ENCODE results near the gene TK2.
"Not testable (repeated sequence)": the region's sequence is repeated elsewhere in the genome, so short reads cannot be mapped to it uniquely, and the experiment has no call there.

The TK2 gene

DNA sequence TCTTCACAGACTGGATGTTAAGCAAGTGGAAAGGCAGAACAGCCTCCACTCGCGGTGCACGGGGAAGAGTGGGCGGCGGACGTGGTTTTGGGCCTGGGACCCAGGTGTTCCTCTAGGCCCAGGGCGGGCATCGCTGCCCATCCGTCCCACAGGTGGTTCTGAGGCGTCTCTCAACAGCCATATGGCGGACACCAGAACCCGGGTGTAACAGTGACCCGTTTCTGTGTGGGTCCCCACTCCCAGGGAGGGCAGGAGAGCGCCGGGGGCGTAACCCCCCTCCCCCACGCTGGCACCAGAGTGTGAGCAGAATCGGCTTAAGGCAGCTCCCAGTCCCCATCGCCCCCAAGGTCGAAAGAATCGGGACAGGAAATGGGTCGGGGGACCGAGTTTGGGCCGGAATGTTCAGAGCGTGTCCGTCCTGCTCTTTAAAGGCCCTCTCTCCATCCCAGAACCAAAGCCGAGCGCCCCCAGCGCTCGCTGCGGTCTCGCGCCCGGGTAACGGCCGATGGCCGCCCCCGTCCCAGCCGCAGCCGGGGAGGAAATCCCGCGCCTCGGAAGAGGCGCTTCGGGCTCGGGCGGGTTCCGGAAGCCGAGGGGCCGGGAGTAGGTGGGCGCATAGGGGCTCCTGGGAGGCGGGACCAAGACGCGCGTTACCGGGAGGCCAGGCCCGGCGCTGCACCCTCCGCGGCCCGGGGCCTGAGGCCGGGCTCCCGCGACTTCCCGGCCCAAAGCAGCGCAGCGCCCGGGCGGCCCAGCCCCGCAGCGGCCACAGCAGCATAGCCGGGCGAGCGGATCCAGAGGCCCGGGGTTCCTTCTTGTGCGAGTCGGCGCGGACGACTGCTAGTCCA lies at the start of gene TK2:
TK2 (minus strand) TSS at position 839 of the 848 bp plus-strand sequence; CDS start at position 778, 61 bp downstream.
- peak; percentile 45 for DNase-seq (ENCODE audit: low read depth)

- DNase-seq (ENCODE audit: low read depth) = no peak
Measured at GRCh38 chr16:66598111-66598510, 48.2 kb upstream of the TK2 start.

DNA sequence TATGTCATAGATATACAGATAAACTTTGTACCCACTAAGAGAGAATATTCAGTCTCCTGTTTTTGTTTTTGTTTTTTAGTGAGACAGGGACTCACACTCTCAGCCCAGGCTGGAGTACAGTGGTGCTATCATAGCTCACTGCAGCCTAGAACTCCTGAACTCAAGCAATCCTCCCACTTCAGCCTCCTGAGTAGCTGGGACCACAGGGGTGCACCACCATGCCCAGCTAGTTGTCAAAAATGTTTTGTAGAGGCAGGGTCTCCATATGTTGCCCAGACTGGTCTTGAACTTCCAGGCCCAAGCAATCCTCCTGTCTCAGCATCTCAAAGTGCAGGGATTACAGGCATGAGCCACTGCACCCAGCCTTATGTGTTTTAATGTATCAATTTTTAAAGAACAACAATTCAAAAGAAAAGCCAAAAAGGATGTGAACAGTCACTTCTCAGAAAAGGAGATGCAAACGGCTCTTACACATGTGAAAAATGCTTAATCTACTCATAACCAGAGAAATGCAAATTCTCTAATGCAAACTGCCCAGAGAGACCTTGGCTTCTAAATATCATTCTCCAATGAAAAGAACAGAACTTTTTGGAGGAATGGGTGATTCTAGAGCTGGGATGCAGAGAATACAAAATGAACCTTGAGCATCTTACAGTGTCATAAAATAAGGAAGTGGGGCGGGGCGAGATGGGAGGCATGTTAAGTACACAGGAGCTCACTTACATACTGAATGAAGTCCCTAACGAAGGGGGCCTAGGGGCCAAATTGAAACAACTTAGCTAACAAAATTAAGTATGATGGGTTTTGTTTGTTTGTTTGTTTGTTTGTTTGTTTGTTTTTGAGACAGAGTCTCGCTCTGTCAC lies 47.3 kb upstream of the TK2 start:
- DNase-seq (ENCODE audit: low read depth) = no peak

- DNase-seq (ENCODE audit: low read depth) = not testable (repeated sequence)
Measured at GRCh38 chr16:66596559-66596958, 46.6 kb upstream of the TK2 start.

DNA sequence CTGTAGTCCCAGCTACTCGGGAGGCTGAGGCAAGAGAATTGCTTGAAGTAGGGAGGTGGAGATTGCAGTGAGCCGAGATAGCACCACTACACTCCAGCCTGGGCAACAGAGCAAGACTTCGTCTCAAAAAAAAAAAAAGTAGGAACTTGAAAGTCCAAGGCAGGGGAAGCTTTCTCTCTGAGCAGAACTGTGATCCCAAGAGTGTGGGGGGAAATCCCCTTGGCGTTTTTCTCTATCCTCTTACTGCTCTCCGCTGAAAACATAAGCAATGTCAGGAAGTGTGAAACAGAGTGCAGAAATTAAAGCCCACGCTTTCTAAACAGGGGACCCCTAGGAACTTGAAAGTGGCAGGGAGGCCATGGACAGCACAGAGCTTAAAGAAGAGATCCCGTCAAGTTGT lies 44.8 kb upstream of the TK2 start:
- no peak for DNase-seq (ENCODE audit: low read depth)

DNA sequence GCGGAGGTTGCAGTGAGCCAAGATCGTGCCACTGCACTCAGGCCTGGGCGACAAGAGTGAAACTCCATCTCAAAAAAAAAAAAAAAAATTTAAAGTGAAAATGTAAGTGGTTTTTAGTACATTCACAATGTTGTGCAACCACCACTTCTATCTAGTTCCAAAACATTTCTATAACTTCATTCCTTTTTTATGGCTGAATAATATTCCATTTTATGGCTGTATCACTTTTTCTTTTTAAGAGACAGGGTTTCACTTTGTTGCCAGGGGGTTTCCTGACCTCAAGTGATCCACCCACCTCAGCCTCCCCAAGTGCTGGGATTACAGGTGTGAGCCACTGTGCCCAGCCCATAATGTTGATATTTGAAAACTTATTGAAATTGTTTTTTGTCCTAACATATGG lies 42.9 kb upstream of the TK2 start:
- DNase-seq (ENCODE audit: low read depth) = no peak

GRCh38 chr16:66592241-66592640 lies 42.3 kb upstream of the TK2 start:
- no peak for DNase-seq (ENCODE audit: low read depth)

GRCh38 chr16:66591018-66591417 lies 41.1 kb upstream of the TK2 start:
- DNase-seq (ENCODE audit: low read depth) = no peak

- no peak for DNase-seq (ENCODE audit: low read depth)
Measured at GRCh38 chr16:66590322-66590721, 40.4 kb upstream of the TK2 start.

- no peak for DNase-seq (ENCODE audit: low read depth)
Measured at GRCh38 chr16:66588981-66589713, 39.2 kb upstream of the TK2 start.

GRCh38 chr16:66587881-66588600 lies 38.1 kb upstream of the TK2 start:
- no peak for DNase-seq (ENCODE audit: low read depth)

GRCh38 chr16:66585481-66586239 lies 35.7 kb upstream of the TK2 start:
- DNase-seq (ENCODE audit: low read depth) = no peak

DNA sequence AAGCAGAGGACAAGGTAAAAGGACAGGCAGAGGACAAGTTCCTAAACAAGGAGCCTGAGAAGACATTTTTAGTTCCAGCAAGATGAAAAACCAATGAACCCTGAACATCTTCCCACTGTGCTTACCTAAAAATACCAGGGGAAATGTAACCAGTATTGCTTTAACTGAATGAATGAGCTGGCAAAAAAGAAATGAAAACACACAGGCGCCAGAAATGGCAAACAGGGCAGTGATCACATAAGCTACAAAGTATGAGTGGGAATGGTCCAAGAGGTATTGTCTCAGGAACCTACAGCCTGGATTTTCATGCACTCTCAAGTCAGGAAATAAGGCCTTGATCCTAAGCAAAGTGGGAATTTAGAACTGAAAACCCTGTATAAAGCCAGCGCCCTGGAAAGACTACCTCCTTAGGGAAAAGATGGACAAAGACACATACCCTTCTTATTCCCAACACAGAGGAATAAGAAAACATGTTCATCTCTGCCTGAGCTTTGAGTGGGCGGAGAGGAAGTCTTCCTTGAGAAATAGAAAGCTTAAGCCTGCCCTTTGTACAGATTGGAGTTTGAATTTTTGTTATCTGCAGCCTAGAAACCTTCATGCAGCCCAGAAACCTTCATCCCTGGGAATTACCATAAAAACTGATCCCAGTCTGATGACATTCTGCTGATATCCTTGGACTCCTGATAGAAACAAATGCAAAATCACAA lies 31.5 kb upstream of the TK2 start:
- DNase-seq (ENCODE audit: low read depth) = no peak

DNA sequence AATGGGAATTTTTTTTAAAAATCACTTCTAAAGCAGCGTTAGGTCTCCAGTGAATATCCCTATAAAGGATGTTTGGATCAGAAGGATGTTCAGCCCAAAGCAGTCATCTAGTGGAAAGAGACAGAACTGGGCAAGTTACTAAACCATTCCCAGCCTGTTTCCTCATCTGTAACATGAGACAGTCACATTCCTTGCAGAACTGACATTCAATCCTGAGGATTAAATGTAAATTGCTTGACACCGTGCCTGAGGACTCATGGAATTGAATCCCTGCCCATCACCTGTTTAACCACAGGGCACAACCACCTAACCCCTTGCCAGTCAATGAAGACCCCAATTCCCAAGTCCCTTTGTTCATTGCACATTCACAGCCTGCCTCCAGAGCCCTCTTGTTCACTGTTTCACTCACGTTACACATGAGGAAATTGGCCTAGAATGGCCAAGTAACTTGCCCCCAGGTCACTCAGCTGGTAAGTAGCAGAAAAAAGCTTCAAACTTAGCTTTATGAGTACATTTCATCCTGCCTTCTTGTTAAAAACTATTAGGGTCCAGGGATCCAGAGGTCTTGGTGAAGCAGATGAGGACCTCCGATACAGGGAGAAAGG lies 30.8 kb upstream of the TK2 start:
- DNase-seq (ENCODE audit: low read depth) = no peak

DNA sequence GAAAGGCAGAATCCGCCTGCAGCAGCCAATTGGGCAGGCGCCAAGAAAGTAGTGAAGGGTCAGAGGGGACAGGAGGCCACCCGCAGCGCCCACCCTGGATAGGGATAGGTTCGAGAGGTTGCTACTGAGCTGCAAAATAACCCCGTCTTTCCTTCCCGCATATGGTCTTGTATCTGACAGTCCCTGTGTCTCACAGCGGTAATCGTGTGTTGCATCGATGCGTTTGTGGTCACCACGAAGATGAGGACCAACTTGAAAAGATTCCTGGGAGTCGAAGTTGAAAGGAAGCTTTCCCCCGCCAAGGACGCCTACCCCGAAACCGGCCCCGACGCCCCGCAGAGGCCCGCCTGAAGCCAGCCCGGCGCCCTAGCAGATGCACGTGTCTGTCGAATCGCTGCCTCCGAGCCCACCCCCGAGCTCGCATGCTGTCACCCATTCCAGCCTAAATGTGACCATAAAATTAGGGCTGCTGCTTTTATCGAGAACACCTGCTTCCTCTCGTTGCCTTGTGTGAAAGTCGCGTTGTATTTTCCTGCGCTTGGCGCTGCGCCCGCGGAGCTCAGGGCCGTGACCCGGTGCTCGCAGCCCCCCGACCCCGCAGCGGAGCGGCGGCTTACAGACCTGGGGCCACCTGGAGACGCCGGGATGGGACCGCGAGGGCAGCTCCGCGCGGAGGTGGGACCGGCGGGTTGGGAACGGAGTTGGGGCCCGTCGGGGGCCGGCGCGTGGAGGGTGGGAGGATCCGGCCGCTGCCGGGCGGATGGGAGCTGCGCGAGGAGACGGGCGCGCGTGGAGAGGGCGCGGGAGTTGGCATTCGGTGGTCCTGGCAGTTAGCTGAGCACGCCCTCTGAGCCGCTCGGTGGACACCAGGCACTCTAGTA lies 29.0 kb upstream of the TK2 start, which contains the start of gene CMTM2:
CMTM2 (plus strand) TSS at position 813 of the 881 bp plus-strand sequence. CDS start 145 bp downstream, outside the sequence.
- no peak for DNase-seq (ENCODE audit: low read depth)

DNA sequence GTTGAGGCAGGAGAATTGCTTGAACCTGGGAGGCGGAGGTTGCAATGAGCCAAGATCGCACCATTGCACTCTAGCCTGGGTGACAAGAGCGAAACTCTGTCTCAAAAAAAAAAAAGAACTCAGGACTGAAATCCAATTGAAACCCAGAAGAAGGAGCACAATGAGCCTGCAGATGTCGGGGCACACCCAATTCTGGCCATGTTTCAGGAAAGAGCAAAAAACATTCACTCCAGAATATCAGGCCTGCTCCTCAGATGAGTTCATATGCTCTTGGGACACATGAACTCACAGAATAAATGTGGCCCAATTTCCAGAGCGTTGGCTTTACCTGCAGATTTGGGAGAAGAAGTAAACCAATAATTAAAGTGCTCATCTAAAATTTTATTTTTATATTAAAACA lies 26.4 kb upstream of the TK2 start:
- DNase-seq (ENCODE audit: low read depth) = no peak

GRCh38 chr16:66575060-66575459 lies 25.1 kb upstream of the TK2 start:
- DNase-seq (ENCODE audit: low read depth) = no peak

- no peak for DNase-seq (ENCODE audit: low read depth)
Measured at GRCh38 chr16:66574531-66574930, 24.6 kb upstream of the TK2 start.

- no peak for DNase-seq (ENCODE audit: low read depth)
Measured at GRCh38 chr16:66574081-66574480, 24.2 kb upstream of the TK2 start.
